ENCODE data around the gene C20orf202.
"Not testable (repeated sequence)": the region's sequence is repeated elsewhere in the genome, so short reads cannot be mapped to it uniquely, and the experiment has no call there.

The C20orf202 gene

GRCh38 chr20:1241456-1241855 lies 38.2 kb downstream of the C20orf202 start:
- H3K36me3 Mint-ChIP-seq (ENCODE audit: low read depth), result no peaks in the 10 kb centered on the region
- H3K4me1 Mint-ChIP-seq, result peaks cover 17% of the 10 kb centered on the region
- peaks cover 11% of the 10 kb centered on the region for H3K27me3 Mint-ChIP-seq (ENCODE audit: low read depth, poor library complexity)
- DNase-seq, result no peak
- H3K9me3 Mint-ChIP-seq, result no peaks in the 10 kb centered on the region
- TF ChIP-seq CTCF (IDR thresholded peaks at IDR 0.05), result no peak
- H3K4me3 Mint-ChIP-seq, result no peak overlapping the region
- H3K27ac Mint-ChIP-seq, result no peak overlapping the region

DNA sequence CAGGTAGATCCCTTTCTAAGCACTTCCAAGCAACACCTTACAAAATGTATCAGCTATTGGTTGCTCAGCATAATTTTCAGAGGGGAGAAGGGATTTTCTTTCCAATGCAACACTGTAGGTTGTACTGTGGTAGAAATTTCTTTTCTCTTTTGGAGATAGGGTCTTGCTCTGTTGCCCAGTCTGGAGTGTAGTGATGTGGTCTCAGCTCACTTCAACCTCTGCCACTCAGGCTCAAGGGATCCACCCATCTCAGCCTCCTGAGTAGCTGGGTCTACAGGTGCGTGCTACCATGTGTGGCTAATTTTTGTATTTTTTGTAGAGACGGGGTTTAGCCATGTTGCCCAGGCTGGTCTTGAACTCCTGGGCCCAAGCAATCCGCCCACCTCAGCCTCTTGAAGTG lies 38.8 kb downstream of the C20orf202 start:
- Mint-ChIP-seq H3K36me3 (ENCODE audit: low read depth) (no peaks in the 10 kb centered on the region), H3K27ac (no peak overlapping the region), H3K4me1 (peaks cover 17% of the 10 kb centered on the region), H3K9me3 (no peaks in the 10 kb centered on the region), H3K27me3 (ENCODE audit: low read depth, poor library complexity) (peaks cover 4% of the 10 kb centered on the region), H3K4me3 (no peak overlapping the region)
- DNase-seq, result no peak
- no peak for TF ChIP-seq CTCF (IDR thresholded peaks at IDR 0.05)

GRCh38 chr20:1242530-1242929 lies 39.3 kb downstream of the C20orf202 start:
- H3K27me3 Mint-ChIP-seq (ENCODE audit: low read depth, poor library complexity), result peaks cover 4% of the 10 kb centered on the region
- H3K36me3 Mint-ChIP-seq (ENCODE audit: low read depth), result no peaks in the 10 kb centered on the region
- no peak for TF ChIP-seq CTCF (IDR thresholded peaks at IDR 0.05)
- H3K4me1 Mint-ChIP-seq, result peaks cover 17% of the 10 kb centered on the region
- no peak overlapping the region for H3K27ac Mint-ChIP-seq
- no peak overlapping the region for H3K4me3 Mint-ChIP-seq
- H3K9me3 Mint-ChIP-seq, result no peaks in the 10 kb centered on the region
- DNase-seq, result no peak

DNA sequence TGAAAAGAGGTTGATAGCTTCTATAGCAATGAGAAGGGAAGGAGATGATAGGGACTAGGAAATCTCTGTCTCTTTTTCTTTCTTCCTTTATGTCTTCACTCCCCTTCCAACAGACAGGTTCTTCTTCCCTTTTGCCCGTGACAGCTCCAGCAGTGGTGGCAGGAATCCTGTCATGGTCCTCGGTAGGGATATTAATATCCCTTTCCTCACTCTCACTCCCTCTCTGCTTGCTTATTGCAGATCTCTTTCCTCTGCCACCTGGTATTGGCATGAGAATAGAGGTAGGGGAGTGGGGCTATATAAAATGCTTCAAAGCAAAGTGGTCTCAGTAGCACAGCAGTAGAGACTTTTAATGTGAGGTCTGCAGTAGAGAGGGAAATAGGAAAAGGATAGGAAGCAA lies 42.3 kb downstream of the C20orf202 start:
- Mint-ChIP-seq H3K27me3 (ENCODE audit: low read depth, poor library complexity) (no peaks in the 10 kb centered on the region), H3K36me3 (ENCODE audit: low read depth) (no peaks in the 10 kb centered on the region), H3K9me3 (no peaks in the 10 kb centered on the region), H3K4me1 (peaks cover 12% of the 10 kb centered on the region), H3K27ac (no peak overlapping the region), H3K4me3 (no peak overlapping the region)
- TF ChIP-seq CTCF (IDR thresholded peaks at IDR 0.05), result no peak
- DNase-seq, result no peak

GRCh38 chr20:1247689-1248088 lies 44.4 kb downstream of the C20orf202 start:
- no peak for TF ChIP-seq CTCF (IDR thresholded peaks at IDR 0.05)
- no peaks in the 10 kb centered on the region for H3K9me3 Mint-ChIP-seq
- no peak overlapping the region for H3K4me3 Mint-ChIP-seq

DNA sequence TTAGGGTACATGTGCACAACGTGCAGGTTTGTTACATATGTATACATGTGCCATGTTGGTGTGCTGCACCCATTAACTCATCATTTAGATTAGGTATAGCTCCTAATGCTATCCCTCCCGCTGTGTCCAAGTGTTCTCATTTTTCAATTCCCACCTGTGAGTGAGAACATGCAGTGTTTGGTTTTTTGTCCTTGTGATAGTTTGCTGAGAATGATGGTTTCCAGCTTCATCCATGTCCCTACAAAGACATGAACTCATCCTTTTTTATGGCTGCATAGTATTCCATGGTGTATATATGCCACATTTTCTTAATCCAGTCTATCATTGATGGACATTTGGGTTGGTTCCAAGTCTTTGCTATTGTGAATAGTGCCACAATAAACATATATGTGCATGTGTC lies 47.0 kb downstream of the C20orf202 start:
- not testable (repeated sequence) for H3K4me3 Mint-ChIP-seq; H3K9me3 Mint-ChIP-seq; H3K27ac Mint-ChIP-seq; DNase-seq; H3K4me1 Mint-ChIP-seq; H3K27me3 Mint-ChIP-seq (ENCODE audit: low read depth, poor library complexity); H3K36me3 Mint-ChIP-seq (ENCODE audit: low read depth)

More at GRCh38 chr20:1247689-1248088, 44.4 kb downstream of the C20orf202 start:
- Mint-ChIP-seq H3K27me3 (ENCODE audit: low read depth, poor library complexity) (no peaks in the 10 kb centered on the region), H3K4me1 (no peaks in the 10 kb centered on the region), H3K27ac (no peak overlapping the region), H3K36me3 (ENCODE audit: low read depth) (no peaks in the 10 kb centered on the region)
- no peak for DNase-seq

Measured in nephron progenitor cell (in vitro differentiated cells).